Stimulated activated CD8-positive, alpha-beta memory T cell treated with anti-CD3 and anti-CD28 coated beads, Interleukin-15, amount 100 ng/mL, for 4 hours (primary cell): ENCODE measurements around the gene PRKCQ.

Experiments used
- DNase-seq, 2 donors: peaks; one replicate each; pipeline ENCODE4 v3.0.0-alpha.2; 2020; ENCODE audit warnings: low read depth in 2 of 2

The PRKCQ gene

DNA sequence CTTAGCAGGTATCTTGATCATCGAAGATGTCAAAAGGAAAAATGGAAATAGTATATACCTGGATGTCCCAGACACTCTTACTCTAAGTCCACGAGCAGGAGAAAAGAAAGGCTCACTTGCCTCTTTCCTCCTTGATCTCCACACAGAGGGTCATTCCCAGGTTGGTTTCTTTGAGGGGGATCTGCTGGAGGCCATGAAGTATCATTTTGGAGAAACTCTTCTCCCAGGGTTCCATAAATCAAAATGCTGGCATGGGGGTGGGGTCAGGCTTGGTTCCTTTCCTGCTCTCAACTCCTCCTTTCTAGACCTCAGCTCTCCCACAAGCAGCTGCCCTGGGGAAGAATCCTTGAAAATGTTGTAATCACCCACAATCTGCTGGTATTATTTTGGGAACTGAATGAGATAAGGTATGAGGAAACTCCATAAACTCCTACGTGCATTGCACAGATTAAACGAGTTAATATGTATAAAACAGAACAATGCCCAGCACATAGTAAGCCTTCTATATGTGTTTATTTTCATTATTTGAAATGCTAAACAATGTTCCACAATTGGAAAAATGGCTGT, 54.4 kb downstream of the PRKCQ start:
- DNase-seq: no peak

DNA sequence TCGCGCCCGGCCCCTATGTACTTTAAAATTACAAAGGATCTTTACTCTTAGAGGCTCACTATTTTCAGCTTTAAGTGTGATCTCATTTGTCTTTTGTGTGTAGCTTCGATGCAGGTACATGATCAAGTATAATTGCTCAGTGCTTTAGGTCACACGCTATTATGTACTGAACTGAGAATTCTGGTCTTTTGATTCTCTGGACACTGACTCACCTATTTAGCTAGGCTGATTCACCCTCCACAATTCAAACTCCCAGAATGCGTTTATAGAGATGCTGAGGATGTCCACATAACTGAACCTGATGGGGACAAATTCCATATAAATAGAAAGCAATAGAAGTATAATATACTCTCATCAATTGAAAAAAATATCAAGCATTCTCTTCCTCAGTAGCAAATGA, 57.8 kb downstream of the PRKCQ start:
- no peak for DNase-seq

DNA sequence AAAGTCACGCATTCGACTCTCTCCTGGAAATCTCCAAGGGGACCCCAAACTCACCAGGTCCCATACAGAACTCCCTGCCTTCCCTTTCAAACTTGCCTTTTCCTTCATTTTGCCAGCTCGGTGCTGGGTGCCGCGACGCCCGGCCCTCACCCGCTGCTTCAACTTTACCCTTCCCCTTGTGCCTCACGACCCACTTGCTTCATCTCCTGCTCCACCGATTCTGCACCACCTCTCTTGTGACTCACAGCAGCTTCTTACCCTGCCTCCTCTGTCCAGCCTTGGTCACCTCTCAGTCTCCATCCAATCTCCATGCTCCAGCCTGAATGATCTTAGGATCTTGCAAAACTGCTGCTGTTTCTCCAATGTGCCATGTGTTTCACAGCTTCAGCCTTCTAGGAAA, 59.9 kb downstream of the PRKCQ start:
- no peak for DNase-seq

DNA sequence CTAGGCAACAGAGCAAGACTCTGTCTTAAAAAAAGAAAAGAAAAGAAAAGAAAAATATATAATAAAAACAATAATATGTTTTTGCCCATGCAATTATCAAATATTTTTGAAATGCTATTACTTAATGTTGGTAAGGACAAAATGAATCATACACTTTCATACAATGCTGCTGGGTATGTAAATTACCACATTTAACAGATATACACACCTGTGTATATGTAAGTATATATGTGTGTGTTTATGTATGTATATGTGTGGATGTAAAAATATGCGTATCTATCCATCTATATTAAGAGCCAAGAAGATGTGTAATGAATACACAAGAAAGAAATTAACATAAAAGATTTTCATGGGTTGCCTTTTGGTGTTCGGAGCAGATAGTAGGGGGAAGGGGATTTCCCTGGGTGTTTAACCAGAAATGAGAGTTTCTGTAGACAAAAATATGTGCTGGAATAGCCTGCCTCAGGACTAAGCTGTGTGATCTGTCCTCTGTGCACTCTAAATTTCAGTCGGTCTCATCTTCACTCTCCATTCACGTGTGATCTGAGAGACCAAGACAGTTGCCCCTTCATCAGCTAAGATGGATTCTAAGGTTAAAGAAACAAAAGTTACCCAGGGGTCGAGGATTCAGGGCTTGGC, 61.2 kb downstream of the PRKCQ start:
- DNase-seq: no peak

DNA sequence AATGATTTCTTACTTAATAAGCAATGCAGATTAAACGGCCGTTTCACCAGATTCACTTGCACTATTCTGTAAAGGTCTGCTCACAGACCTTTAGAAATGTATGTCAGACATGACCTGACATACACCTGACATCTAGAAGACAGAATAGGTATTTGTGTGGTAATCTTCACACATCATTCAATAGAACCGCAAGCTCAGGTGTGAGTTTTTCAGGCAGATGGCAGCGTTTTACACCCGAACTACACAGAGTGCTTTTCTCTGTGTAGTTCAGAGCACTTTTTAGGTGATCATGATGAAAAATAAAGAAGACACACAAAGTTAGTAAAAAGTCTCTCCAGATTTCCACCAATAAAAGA, 63.2 kb downstream of the PRKCQ start:
- no peak for DNase-seq

DNA sequence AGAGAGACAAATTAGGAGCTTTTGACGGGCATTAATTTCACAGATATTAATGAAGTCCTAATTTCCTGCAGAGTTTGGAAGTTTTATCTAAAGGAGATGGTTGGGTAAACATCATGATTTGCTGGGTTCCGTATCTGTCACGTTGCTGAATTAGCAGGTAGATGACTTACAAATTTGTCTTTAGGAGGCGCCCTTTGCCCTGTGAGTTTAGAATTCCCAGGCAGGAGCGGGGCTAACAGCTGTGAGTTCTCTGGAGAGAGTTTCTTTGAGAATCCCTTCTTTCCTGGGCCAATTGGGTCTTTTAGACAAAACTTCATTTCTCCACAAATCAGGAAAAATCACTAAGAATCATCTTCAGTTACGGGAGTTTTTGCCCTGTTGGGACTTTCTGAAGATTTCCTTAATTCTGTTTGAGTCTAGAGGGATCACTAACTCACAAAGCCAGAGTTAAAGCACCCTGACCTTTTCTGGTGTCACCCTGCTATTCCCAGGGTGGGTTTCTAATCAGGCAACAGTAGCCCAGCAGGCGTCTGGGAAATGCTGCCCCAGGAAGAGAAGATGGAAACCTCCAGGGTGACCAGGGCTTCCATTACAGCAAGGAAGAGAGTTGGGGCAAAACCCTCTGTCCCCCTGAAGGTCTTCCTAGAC, 63.7 kb downstream of the PRKCQ start:
- no peak for DNase-seq

DNA sequence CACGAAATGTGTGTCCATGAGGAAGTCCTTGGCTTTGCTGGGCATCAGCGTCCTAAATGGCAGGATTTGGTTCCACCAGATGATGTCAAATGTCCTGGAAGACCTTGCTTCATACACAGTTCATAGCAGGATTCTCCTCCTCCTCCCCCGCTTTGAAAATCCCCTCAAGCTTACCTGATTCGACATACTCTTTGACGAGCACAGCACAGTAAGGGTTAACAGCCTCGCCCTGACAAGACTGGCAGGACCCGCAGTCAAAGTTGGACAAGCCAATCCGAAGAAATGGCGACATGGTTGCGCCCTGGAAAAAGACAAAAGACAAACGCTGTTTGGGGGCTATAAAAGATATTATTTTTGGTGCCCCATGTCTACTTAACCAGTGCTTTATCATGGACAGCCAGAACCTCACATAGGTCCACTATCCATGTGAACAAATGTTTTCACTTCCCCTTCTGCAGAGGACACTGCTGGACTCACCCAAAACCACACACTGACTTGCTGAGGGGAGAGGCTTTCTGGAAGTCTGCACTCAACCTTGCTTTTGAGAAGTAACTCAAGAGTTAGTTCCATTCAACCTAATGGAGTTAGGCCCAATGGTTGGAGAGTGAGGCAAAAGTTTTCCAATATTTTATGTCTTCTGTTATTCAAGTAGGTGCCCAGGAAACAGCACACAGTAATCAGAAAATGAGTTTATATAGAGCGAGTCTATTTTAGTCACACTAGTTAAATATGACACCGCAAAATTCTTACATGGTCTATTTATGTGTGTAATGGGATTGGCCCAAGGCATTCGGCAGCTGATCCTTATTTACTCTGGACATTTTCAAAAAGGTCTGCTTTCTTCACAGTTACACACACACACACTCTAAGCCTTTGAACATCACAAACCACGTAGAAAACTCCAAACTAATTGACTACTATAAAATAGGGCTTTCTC, 65.0 kb downstream of the PRKCQ start:
- no peak for DNase-seq

DNA sequence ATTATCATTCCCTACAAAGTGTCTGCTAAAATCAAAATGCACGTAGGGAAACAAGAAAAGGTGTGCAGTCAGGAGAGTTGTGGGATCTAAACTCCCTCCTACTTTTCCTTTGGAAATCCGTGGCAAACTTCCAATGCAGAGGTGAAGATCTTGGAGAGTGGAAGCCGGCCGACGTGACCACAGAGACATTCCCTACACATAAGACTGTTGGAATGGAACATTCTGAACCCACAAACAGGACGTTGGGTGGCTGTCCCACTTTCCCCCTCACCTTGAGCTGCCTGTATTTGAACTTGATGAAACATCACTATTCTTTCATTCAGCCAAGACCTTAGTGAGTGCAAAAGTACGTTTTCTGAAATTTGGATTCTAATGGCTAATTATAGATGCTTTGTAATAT, 65.9 kb downstream of the PRKCQ start:
- no peak for DNase-seq

DNA sequence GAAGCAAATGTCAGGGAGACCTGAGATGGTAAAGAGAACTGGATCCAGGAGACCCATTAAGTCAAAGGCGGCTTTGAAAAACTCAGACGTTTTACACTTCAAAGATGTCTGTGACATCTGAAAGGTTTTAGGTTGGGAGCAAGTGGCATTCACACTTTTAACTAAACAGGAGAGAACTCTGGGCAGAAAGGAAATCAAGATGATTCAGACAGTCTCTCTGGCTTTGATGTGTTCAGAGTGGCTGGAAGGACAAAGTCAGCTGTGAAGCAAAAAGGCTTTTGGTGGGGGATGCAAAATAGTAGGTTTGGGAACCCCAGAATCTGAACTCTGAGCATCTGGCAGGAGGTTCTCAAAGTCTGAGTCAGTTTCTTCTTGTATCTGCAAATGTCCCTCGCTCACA, 66.6 kb downstream of the PRKCQ start:
- DNase-seq: peak in 1 of 2 donors; percentile 8

DNA sequence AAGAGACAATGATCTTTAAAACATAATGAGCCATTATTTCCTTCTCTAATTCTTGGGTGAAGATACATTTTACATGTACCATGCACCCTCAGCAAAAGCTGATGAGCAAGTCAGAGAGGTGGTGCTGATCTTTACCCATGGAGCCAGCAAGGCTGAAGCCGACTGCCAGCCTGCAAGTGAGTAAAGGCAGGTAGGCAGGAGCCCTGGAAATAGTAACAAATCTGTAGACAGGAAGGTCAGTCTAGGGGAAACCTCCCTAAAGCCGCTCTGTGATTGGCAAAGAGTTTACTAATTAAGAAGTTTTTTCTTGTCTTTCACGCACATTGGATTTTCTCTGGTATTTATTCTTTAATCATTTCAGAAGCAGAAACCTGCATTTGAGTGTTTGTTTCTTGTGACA, 67.9 kb downstream of the PRKCQ start:
- no peak for DNase-seq

DNA sequence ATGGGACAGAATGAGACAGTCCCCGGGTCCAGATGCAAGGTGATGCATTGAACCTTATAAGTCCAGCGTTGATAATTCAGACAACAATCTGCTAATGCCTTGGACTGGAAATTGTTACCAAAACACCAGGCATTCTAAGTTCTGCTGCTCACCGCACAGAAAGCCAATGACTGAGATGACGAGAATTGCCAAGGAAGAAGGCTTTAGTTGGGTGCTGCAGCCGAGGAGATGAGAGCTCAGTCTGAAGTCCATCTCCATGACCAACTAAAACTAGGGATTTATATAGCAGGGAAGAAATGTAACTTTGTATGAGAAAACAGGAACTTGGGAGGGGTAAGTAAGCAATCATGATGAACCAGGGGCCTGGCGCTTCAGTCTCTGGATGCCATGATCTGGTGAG, 68.7 kb downstream of the PRKCQ start:
- DNase-seq: no peak

DNA sequence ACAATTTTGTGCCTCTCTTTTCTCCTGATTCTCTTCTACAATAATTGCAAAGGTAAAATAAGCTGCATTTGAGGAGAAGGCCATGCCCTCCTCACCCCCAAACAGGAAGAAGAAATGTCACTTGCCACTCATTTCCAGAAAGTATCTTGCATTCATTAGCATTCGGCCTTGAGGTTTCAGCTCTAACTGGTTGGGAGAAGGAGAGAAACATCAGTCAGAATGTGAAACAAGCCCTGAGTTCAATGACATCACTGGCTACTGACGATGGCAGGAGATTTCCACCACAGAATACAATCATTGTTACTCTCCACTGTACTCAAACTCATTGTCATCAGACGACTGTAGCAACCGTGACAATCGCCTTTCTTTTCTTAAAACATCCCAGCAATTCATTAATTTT, 72.8 kb downstream of the PRKCQ start:
- no peak for DNase-seq

DNA sequence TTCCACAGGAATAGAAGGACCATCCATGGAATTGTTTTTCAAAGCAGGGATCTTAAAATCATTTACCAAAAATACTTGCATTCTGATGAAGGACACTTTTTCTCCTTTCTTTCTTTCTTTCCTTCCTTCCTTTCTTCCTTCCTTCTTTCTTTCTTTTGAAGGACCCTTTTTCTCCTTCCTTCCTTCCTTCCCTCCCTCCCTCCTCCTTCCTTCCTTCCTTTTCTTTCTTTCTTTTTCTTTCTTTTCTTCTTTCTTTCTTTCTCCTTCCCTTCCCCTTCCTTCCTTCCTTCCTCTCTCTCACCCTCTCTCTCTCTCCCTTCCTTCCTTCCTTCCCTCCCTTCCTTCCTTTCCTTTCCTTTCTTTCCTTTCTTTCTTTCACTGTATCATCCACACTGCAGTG, 74.8 kb downstream of the PRKCQ start:
- DNase-seq: no peak

DNA sequence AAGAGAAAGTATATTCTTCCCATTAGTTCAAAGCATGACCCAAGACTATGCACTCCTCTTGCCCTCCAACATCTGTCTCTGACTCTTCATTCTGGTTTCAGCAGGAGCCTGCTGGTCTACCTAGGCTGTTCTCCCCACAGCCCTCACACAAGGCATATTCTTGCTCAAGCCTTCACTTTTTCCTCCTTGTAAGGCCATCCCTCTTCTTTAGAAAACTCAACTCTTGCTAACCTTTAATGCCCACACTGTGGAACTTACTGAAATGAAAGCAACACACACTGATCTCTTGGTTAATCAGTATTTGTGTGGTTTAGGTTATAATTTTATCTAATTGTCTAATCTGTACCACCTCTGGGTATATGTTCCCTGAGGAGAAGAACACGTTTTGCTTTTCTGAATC, 75.8 kb downstream of the PRKCQ start:
- DNase-seq: no peak

DNA sequence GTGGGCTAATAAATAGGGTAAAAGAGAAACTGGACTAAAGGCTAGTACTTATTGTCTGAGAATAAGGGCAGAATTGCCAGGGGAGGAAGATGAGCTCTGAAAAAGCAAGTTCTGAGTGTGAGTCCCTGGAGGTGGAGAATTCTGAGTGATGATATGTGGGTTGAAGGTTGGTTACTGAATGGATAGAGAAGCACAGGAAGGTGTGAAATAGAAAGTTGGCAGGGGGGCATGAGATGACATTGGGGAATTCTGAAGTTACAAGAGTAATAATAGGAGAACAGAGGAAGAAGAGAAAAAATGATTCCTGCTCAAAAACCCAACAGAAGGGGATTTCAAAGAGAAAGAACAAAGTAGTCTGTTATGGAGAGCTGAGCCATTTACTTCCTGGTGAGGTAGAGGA, 76.9 kb downstream of the PRKCQ start:
- DNase-seq: no peak

DNA sequence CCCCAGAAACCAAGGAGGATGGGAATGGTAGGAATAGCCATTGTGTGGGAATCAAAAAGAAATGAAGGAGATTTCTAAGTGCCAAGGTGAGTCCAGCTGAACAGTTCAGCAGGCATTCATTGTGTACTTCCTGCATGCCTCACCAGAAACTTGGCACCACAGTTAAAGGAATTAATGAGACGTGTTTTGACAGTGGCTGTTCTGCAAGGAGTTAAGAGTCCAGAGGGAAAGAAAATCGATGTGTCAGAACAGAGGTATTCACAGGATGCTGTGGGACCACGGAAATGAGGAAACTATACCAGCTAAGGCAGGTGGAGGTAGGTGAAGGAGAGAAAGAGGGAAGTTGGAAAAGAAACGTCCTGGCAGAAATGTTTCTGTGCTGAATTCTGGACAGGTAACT, 78.1 kb downstream of the PRKCQ start:
- no peak for DNase-seq

DNA sequence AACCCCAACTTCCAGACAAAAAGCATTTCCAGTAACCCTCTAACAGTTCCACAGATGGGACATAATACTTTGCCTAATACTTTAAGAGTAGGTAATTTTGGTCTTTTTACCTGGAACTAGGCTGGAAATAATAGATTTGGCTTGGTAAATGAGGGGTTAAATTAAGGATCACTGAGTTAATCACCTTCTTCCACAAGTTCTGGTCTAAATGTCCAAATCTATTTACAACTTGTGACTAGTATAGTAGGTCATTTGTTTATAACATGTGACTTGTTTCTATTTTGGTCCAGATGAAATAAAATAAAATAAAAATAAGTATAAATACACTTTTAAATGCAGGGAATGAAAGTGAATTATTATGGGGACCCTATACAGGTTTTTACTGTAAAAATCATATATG, 80.1 kb downstream of the PRKCQ start:
- no peak for DNase-seq

DNA sequence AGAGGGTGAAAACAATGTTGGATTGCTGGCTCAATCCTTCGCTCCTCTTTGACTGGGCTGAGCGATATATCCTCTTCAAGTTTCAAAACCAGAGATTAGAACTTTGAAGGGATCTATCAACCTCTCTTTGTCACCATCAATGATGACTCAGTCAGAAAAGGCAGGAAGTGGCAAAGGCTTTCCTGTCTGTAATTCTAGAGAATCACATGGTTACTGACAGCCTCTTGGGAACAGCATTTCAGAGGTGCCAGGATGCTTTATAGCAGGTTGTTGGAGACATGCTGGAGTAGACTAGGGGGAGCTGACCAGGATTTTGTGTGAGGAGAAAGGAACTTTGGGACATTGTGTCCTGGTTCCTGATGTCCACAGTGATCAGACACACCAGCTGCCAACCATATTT, 81.3 kb downstream of the PRKCQ start:
- DNase-seq: peak in 1 of 2 donors; percentile 50

DNA sequence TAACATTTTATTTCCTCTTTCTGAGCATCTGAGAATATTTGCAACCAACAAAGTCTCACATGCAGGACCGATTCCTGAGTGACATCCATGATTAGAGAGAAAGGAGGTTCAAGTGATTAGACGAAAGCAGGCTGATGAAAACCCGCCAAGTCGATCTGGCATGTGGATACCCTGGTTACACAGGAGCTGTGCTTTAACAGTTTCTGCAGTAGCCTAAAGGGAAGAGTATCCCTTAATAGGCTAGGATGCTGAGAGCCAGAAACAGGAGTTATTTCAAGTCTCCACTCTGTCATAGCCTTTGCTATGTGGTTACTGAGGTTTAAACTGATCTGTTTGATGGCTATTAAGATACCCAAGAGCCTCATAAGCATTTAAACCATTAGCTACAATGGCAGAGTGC, 82.5 kb downstream of the PRKCQ start:
- no peak for DNase-seq

DNA sequence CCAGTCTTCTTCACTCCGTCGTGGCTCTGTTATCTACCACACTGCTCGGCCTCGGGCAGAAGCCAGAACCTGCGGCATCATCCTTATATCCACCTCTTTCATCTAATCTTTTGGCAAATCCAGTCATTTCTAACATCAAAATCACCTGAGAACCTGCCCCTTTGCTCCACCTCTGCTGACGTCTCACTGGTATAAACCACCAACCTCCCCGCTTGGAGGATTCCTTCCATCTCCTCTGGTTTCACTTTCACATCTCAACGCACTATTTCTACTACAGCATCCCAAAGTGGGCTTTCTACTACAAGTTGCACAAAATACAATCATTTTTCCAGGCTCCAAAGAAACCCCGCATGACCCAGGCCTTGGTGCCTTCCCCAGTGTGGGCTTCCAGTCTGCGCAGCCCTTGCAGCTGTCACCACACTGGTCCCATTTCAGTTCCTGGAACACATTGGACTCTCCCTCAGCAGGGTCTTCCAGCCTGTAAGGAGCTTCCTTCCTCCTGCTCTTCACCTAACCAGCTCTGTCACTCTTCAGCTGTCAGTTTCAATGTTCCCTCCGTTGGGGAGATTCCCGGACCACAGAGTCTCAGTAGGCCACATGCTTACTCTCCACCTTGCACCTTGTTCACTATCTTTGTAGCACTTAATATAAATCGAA, 85.0 kb downstream of the PRKCQ start:
- peak in 1 of 2 donors; percentile 48 for DNase-seq

DNA sequence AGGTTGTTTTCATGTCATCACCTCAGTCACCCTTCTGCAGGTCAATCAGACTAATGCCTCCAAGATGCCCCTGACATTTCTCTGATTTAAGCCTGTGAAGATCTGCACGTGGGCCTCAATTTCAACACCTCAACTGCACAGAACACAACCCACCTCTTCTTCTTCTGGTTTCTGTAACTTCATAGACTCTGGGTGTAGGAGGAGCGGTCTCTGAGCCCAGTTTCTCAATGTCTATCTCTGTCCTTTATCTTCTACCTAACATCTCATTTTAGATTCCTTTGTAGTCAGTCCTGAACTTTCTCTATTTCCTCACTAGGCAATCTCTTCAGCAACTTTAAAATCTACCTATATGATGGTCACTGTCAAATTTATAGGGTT, 85.6 kb downstream of the PRKCQ start:
- no peak for DNase-seq
